ENCODE measurements around the gene SPAG16.

The SPAG16 gene

DNA sequence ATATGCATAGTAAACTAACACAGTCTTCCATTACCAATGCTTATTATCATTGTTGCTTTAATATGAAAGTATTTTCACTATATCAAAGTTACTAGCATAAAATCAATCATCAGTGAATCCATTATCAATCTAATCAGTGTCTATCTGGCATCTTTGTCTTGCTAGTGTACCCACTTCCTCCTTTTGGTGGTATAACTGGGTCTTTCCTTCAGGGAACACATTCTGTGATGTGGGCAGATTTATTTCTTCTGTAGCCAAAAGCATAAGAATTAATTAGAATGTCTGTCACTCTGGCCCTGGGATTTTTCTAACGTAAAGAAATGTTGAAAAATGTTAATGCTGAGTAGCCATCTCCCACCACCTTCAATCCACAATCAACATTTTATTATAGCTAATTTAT is 970.8 kb downstream of the SPAG16 start:
- no peak overlapping the region for H3K4me3 ChIP-seq (replicated peaks; ENCODE audit: insufficient read depth, low read length)
- TF ChIP-seq CTCF (IDR thresholded peaks at IDR 0.05; ENCODE audit: insufficient read depth, low read length) (no peak), SPI1 (IDR thresholded peaks at IDR 0.05; ENCODE audit: borderline replicate concordance, low read depth) (peak; percentile 23; the same call in 1 of the 2 replicates)

GRCh38 chr2:214261683-214262082 is 977.4 kb downstream of the SPAG16 start:
- no peak overlapping the region for H3K27ac ChIP-seq (replicated peaks)
- H3K4me3 ChIP-seq (replicated peaks; ENCODE audit: insufficient read depth, low read length), result no peak overlapping the region
- TF ChIP-seq POLR2AphosphoS5 (IDR thresholded peaks at IDR 0.05; ENCODE audit: low read depth), result no peak
- TF ChIP-seq GABPA (IDR thresholded peaks at IDR 0.05; ENCODE audit: low read depth), result no peak
- TF ChIP-seq SPI1 (IDR thresholded peaks at IDR 0.05; ENCODE audit: borderline replicate concordance, low read depth), result no peak
- TF ChIP-seq, protein P1, sequence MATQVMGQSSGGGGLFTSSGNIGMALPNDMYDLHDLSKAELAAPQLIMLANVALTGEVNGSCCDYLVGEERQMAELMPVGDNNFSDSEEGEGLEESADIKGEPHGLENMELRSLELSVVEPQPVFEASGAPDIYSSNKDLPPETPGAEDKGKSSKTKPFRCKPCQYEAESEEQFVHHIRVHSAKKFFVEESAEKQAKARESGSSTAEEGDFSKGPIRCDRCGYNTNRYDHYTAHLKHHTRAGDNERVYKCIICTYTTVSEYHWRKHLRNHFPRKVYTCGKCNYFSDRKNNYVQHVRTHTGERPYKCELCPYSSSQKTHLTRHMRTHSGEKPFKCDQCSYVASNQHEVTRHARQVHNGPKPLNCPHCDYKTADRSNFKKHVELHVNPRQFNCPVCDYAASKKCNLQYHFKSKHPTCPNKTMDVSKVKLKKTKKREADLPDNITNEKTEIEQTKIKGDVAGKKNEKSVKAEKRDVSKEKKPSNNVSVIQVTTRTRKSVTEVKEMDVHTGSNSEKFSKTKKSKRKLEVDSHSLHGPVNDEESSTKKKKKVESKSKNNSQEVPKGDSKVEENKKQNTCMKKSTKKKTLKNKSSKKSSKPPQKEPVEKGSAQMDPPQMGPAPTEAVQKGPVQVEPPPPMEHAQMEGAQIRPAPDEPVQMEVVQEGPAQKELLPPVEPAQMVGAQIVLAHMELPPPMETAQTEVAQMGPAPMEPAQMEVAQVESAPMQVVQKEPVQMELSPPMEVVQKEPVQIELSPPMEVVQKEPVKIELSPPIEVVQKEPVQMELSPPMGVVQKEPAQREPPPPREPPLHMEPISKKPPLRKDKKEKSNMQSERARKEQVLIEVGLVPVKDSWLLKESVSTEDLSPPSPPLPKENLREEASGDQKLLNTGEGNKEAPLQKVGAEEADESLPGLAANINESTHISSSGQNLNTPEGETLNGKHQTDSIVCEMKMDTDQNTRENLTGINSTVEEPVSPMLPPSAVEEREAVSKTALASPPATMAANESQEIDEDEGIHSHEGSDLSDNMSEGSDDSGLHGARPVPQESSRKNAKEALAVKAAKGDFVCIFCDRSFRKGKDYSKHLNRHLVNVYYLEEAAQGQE (IDR thresholded peaks at IDR 0.05; ENCODE audit: insufficient replicate concordance, low read depth), result no peak
- TF ChIP-seq CTCF (IDR thresholded peaks at IDR 0.05; ENCODE audit: insufficient read depth, low read length), result no peak
- DNase-seq (ENCODE audit: low read depth in 1 of 2, low spot score in 1 of 2), result no peak
- no peaks in the 10 kb centered on the region for H3K27me3 ChIP-seq (ENCODE audit: insufficient read depth, poor library complexity, severe bottlenecking)

More for the DNA sequence above, 970.8 kb downstream of the SPAG16 start:
- DNase-seq (ENCODE audit: low read depth in 1 of 2, low spot score in 1 of 2), result no peak
- Histone ChIP-seq H3K27ac (replicated peaks) (no peak overlapping the region), H3K27me3 (ENCODE audit: insufficient read depth, poor library complexity, severe bottlenecking) (no peaks in the 10 kb centered on the region)

DNA sequence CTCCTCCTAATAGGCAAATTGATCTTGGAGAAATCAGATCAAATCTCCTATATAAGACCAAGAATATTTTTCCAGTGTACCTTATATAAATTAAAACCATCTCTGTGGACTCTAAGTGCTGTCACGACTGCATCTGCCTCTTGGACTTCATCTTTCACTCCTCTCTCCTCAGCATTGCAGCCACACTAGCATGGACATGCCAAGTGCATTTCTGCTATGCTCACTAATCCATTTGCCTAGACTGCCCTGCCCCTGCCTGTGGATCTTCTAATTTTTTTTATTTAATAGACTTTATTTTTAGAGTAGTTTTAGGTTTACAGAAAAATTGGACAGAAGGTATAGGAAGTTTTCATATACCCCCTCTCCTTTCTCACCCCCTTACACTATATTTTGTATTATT is 979.9 kb downstream of the SPAG16 start:
- TF ChIP-seq, protein P1 (IDR thresholded peaks at IDR 0.05; ENCODE audit: insufficient replicate concordance, low read depth), result no peak
- TF ChIP-seq SPI1 (IDR thresholded peaks at IDR 0.05; ENCODE audit: borderline replicate concordance, low read depth) (no peak), CTCF (IDR thresholded peaks at IDR 0.05; ENCODE audit: insufficient read depth, low read length) (no peak), GABPA (IDR thresholded peaks at IDR 0.05; ENCODE audit: low read depth) (no peak), POLR2AphosphoS5 (IDR thresholded peaks at IDR 0.05; ENCODE audit: low read depth) (no peak)
- no peak overlapping the region for H3K4me3 ChIP-seq (replicated peaks; ENCODE audit: insufficient read depth, low read length)
- H3K27ac ChIP-seq (replicated peaks), result no peak overlapping the region
- H3K27me3 ChIP-seq (ENCODE audit: insufficient read depth, poor library complexity, severe bottlenecking), result no peaks in the 10 kb centered on the region
- DNase-seq (ENCODE audit: low read depth in 1 of 2, low spot score in 1 of 2), result no peak

GRCh38 chr2:214265991-214266489 is 981.8 kb downstream of the SPAG16 start:
- TF ChIP-seq SPI1 (IDR thresholded peaks at IDR 0.05; ENCODE audit: borderline replicate concordance, low read depth) (no peak), CTCF (IDR thresholded peaks at IDR 0.05; ENCODE audit: insufficient read depth, low read length) (no peak), GABPA (IDR thresholded peaks at IDR 0.05; ENCODE audit: low read depth) (no peak), POLR2AphosphoS5 (IDR thresholded peaks at IDR 0.05; ENCODE audit: low read depth) (no peak)
- TF ChIP-seq, protein P1 (IDR thresholded peaks at IDR 0.05; ENCODE audit: insufficient replicate concordance, low read depth), result no peak
- Histone ChIP-seq H3K27me3 (ENCODE audit: insufficient read depth, poor library complexity, severe bottlenecking) (no peaks in the 10 kb centered on the region), H3K4me3 (replicated peaks; ENCODE audit: insufficient read depth, low read length) (no peak overlapping the region), H3K27ac (replicated peaks) (no peak overlapping the region)
- no peak for DNase-seq (ENCODE audit: low read depth in 1 of 2, low spot score in 1 of 2)

Data from HL-60 (cell line).